Measurements from ENCODE around the gene TJAP1.
"Not testable (repeated sequence)": the region's sequence is repeated elsewhere in the genome, so short reads cannot be mapped to it uniquely, and the experiment has no call there.

TJAP1 gene

GRCh38 chr6:43481591-43482236 is 4.3 kb downstream of the TJAP1 start:
- DNase-seq (ENCODE audit: low read depth) = no peak

GRCh38 chr6:43488667-43489276 is 11.4 kb downstream of the TJAP1 start:
- DNase-seq (ENCODE audit: low read depth) = no peak

DNA sequence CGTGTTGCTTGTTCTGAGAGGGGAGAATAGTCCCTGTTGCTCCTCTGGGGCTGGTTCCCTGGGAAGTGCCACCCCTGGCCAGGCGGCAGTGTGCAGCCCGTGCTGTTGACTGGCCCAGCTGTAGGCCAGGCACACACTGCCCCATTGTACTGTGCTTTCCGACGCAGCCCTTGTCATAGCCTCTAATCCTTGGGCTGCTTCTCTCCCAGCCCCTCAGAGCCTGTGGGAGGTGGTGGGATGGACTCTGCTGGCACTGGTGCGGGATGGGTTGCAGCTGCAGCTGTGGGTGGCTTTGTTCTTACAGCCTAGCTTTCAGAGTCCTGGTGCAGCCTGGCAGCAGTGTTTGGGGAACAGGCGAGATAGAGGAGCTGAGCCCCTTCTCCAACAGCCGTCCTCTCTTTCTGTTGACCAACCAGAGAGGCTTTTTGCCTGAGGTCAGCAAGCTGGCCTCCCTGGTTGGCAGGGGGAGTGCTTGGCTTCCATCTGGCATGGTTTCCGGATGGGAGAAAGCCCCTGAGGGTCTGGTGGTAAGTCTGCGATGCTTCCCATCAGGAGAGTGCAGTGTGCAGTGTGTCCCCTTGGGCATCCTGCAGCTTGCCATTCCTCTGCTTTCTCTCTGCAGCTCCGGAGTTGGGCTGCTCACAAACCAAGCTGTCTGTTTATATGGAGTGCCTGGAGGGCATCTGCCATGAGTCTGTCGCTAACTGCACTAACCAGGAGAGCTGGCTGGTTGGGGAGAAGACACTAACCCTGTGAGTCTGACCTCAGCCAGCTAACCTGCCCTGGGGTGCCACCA is 12.1 kb downstream of the TJAP1 start:
- no peak for DNase-seq (ENCODE audit: low read depth)

- DNase-seq (ENCODE audit: low read depth) = no peak
These were observed 13.2 kb downstream of the TJAP1 start for GRCh38 chr6:43490523-43490939.

- no peak for DNase-seq (ENCODE audit: low read depth)
These were observed 14.6 kb downstream of the TJAP1 start for GRCh38 chr6:43491750-43492661.

DNA sequence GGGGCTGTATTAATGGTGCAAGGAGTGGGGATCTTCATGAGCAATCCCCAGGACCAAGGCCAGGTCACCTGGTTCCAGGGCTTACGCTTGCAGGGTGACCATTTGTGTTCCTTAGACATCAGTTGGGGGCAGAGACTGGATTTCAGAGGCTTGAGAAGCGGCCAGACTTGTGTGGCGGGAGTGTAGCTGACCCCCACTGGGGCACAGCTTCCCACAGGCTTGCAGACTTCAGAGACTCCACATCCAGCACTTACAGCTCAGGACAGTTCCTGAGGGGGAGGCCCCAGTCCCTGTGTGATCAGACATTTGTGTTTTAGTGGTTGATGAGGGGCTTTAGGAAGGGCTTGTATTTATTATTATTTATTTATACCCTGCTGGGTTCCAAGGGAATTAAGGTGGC is 15.3 kb downstream of the TJAP1 start:
- no peak for DNase-seq (ENCODE audit: low read depth)

GRCh38 chr6:43493230-43493629 is 15.9 kb downstream of the TJAP1 start:
- DNase-seq (ENCODE audit: low read depth) = no peak

- DNase-seq (ENCODE audit: low read depth) = no peak
These were observed 16.5 kb downstream of the TJAP1 start for GRCh38 chr6:43493833-43494232.

- no peak for DNase-seq (ENCODE audit: low read depth)
These were observed 17.0 kb downstream of the TJAP1 start for GRCh38 chr6:43494321-43494720.

DNA sequence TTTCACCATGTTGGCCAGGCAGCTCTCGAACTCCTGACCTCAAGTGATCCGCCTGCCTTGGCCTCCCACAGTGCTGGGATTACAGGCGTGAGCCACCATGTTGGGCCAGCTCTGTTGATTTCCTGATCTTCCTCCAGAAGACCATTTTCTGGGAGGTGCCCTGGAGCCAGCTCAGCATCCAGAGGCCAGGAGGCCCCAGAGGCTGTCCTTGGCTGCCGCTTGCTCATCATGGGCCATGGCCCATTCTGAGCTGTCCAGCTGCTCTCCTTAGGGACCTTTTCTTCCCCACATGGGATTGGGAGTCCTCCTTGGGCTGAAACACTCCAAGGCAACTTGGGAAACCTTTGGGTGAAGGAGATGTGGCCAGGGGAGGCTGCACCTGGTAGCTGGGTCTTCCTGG is 17.4 kb downstream of the TJAP1 start:
- DNase-seq (ENCODE audit: low read depth) = no peak

DNA sequence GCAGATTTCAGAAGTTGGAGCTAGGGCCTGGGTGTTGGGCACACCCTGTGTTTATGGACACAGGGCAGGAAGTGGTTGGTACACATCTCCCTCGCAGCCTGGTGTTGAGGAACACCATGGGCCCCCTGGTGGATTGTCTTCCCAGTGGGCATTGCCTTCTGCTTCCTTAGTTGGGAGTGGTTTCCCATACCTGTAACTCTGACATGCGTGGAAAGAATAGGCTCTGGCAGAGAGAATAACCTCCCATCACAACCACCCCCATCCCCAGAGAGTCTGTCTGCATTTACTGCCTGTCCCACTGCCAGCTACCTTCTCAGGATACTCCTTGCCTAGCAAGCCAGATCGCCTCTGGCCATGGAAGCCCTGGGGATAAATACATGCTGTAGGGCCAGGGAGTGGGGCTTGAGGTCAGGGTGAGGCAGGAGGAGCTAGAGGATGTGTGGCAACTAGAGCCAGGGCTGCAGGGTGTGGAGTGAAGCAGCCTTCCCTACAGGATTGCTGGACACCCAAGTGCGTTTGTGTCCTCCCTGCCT is 18.1 kb downstream of the TJAP1 start:
- no peak for DNase-seq (ENCODE audit: low read depth)

DNA sequence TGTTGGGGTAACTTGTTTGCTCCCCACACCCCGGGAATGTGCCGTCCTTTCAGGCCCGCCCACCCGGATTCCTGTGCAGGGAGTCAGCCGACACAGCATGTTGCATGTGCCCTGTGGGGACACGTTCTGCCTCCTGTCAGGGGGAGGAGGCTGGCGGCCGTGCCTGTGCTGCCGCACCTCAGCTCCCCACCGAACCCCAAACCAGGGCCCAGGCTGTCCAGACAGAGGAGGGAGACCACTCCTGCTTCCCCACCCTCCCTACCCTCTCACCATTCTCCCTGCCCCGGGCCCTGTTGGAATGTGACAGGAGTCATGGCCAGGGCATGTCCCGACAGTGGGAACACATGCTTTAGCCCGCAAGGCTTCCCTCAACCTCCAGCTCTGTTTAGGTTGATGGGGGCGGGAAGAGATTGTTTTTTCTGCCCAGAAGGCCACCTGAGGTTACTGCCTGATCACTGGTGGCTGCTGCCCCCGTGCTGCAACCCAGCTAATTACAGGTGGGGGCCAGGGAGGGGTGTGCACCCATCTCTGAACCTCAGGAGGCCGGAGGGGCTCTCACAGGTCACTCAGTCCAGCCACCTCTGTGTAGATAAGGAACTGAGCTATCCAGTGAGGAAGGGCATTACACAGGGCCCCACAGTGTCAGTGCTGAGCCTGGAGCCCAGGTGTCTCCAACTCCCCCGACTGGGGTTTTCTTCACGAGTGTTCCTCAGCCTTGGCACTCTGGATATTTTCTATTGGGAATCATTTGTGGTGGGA is 19.2 kb downstream of the TJAP1 start:
- DNase-seq (ENCODE audit: low read depth) = no peak

GRCh38 chr6:43497129-43497396 is 19.7 kb downstream of the TJAP1 start:
- no peak for DNase-seq (ENCODE audit: low read depth)

DNA sequence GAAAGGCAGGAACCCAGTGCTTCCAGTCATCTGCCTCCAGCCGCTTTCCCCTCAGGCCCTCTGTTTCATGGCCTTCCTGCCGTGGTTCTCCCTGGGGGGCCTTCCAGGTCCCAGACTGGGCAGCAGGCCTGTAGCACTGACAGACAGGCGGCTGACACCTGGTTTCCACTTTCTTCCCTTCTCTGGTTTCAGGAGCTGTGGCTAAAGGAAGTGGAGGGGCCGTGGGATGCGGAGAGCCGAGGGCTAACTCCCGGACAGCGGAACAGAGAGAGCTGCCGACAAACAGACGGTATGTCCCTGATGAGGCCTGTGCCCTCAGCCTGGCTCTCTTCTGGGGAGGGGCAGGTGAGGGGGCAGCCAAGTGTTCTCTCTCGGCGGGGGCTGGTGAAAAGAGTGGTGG is 20.3 kb downstream of the TJAP1 start:
- DNase-seq (ENCODE audit: low read depth) = no peak

DNA sequence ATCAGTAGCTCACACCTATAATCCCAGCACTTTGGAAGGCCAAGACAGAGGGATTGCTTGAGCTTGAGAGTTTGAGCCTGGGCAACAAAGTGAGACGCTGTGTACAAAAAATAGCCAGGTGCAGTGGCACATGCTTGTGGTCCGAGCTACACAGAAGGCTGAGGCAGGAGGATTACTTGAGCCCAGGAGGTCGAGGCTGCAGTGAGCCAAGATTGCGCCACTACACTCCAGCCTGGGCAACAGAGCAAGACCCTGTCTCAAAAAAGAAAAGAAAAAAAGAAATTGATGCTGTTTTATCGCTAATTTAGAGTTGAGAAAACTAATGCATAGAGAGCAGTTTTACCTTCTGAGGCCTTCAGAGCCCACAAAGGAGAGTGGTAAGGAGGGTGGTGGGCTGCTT is 20.9 kb downstream of the TJAP1 start:
- not testable (repeated sequence) for DNase-seq (ENCODE audit: low read depth)

- DNase-seq (ENCODE audit: low read depth) = no peak
These were observed 21.9 kb downstream of the TJAP1 start for GRCh38 chr6:43499028-43499815.

DNA sequence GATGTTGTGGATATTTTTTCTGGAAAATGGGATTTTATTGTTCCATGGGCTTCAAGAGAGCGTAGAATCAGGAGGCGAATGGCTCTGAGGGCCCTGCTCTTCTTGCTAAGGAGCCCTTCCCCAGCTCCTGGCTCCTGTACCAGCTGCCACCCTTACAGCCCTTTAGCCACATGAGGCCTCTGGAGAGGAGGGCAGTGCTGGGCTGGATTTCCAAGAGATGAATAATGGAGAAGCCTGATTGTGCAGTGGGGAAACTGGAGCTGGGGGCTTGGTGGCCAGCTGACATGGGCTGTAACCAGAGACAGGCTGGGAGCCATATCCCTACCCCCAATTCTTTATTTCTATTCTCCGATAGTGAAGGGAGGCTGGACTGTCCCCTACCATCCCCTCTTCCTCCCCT is 23.6 kb downstream of the TJAP1 start:
- no peak for DNase-seq (ENCODE audit: low read depth)

- no peak for DNase-seq (ENCODE audit: low read depth)
These were observed 25.3 kb downstream of the TJAP1 start for GRCh38 chr6:43502666-43503065.

- no peak for DNase-seq (ENCODE audit: low read depth)
These were observed 26.1 kb downstream of the TJAP1 start for GRCh38 chr6:43503443-43503842.

DNA sequence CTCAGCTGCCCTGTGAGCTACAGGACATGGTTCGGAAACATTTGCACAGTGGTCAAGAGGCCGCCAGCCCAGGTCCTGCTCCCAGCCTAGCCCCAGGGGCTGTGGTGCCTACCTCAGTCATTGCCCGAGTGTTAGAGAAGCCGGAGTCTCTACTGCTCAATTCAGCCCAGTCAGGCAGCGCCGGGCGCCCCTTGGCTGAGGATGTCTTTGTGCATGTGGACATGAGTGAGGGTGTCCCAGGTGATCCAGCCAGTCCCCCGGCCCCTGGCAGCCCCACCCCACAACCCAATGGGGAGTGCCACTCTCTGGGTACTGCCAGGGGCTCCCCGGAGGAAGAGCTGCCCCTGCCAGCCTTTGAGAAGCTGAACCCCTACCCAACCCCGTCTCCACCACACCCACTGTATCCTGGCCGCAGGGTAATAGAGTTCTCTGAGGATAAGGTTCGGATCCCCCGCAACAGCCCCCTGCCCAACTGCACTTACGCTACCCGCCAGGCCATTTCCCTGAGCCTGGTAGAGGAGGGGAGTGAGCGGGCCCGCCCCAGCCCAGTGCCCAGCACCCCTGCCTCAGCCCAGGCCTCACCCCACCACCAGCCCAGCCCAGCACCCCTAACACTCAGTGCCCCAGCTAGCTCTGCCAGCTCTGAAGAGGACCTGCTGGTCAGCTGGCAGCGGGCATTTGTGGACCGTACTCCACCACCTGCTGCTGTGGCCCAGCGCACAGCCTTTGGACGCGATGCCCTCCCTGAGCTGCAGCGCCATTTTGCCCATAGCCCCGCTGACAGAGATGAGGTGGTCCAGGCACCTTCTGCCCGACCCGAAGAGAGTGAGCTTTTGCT is 27.6 kb downstream of the TJAP1 start:
- DNase-seq (ENCODE audit: low read depth) = no peak

Data from T follicular helper cell (primary cell).